Measurements from ENCODE around the gene TMEM129.

The TMEM129 gene

DNA sequence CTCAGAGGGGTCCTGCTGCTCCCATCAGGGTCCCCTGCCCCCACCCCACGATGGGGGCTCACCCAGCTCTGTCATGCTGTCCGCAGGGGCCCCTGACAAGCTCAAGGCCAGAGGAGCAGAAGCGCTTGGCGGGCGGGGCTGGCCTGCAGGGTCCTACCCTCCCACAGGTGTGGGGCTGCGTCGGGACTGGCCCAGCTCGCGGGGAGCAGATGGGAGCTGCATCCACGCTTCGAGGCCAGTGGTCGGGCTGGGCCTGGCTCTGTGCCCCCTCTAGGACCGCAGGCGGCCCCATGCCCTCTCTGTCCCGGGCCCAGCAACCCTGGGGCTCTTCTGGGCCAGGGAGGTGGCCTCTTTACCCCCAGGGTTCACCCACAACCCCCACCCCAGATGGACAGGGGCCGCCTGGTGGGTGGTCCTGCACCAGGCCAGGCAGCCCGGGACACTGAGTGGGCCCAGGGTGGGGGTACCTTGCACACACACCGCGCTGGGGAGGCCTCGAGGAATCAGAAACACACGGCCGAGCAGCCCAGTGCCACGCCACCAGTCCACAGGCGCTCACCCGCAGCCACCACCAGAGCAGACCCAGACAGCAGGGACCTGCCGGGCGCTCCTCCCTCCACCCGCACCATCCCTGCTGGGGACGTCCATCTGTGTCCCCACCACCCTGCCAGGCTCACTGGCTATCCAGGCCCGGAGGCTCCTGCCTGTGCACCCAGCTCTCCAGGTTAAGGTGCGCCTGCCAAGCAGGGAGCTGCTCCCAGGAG is 30.2 kb upstream of the TMEM129 start:
- Histone ChIP-seq H3K27ac (ENCODE audit: low read depth, low read length) (no peak overlapping the region), H3K36me3 (ENCODE audit: control insufficient read depth in 1 of 2, insufficient read depth in 2 of 2, low read length in 2 of 2) (no peaks in the 10 kb centered on the region), H3K4me3 (ENCODE audit: low read depth in 1 of 2, low read length in 2 of 2) (no peak overlapping the region), H3K9ac (ENCODE audit: low read depth in 1 of 2, low read length in 2 of 2) (no peak overlapping the region), H3K9me3 (ENCODE audit: control insufficient read depth in 1 of 2, low read length in 2 of 2) (no peaks in the 10 kb centered on the region), H3K27me3 (ENCODE audit: control insufficient read depth in 1 of 2, insufficient read depth in 2 of 2, low read length in 2 of 2) (no peaks in the 10 kb centered on the region), H3K4me1 (ENCODE audit: control insufficient read depth in 1 of 2, insufficient read depth in 2 of 2, low read length in 2 of 2) (peaks cover 10 to 17% of the 10 kb centered on the region in 2 donors)

DNA sequence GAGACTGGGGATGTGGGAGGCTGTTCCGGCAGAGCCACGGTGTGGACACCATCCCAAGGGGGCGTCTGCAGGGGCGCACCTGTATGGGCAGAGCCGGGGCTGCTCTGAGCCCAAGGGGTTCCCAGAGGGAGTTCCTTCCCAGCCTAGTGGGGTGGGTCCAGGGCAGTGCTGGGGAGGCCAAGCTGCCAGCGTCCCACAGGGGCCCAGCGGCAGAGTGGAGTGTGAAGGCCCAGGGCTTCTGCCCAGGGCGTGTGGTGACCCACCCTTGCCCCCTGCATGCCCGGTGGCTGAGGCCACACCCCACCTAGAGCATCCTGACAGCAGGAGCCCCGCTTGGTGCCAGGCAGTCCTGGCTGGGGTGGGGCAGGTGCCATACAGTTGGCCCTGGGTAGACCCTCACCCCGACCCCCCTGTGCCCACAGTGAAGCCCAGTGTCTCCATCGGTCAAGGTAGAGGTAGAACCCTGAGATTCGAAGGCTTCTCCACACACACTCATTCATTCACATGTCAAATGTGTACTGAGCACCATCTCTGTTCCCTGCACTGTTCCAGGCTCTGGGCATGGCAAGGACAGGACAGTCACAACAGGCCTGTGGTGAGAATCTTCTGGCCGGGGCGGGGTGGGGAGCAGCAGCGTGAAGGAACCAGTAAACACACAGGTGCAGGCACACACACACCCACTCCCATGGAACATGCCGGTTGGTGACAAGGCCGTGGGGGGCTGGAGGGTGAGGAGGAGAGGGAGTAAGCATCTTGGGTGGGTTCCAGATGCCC is 29.4 kb upstream of the TMEM129 start:
- H3K9ac ChIP-seq (ENCODE audit: low read depth in 1 of 2, low read length in 2 of 2), result no peak overlapping the region
- peaks cover 10 to 17% of the 10 kb centered on the region in 2 donors for H3K4me1 ChIP-seq (ENCODE audit: control insufficient read depth in 1 of 2, insufficient read depth in 2 of 2, low read length in 2 of 2)
- no peak overlapping the region for H3K27ac ChIP-seq (ENCODE audit: low read depth, low read length)
- no peaks in the 10 kb centered on the region for H3K9me3 ChIP-seq (ENCODE audit: control insufficient read depth in 1 of 2, low read length in 2 of 2)
- no peak overlapping the region for H3K4me3 ChIP-seq (ENCODE audit: low read depth in 1 of 2, low read length in 2 of 2)
- no peaks in the 10 kb centered on the region for H3K36me3 ChIP-seq (ENCODE audit: control insufficient read depth in 1 of 2, insufficient read depth in 2 of 2, low read length in 2 of 2)
- no peaks in the 10 kb centered on the region for H3K27me3 ChIP-seq (ENCODE audit: control insufficient read depth in 1 of 2, insufficient read depth in 2 of 2, low read length in 2 of 2)

DNA sequence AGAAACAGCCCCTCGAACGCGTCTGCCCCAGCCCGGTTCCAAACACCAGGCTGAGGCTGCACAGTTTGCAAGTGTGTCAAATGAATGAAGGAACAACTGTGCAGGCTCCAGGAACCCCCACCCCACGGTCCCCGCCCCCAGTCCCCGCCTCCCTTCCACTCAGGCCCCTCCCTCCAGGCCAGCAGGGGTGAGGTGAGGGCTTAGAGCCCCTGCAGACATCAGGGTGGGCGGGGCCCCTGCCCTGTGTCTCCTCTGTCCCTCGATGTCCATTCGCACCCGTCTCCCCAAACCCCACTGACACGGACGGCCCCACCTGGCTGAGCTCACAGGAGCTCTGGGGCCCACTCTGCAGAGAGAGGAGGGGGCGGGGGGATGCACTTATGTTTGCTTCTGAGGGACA is 28.7 kb upstream of the TMEM129 start:
- Histone ChIP-seq H3K4me3 (ENCODE audit: low read depth in 1 of 2, low read length in 2 of 2) (no peak overlapping the region), H3K9me3 (ENCODE audit: control insufficient read depth in 1 of 2, low read length in 2 of 2) (no peaks in the 10 kb centered on the region), H3K27ac (ENCODE audit: low read depth, low read length) (no peak overlapping the region), H3K4me1 (ENCODE audit: control insufficient read depth in 1 of 2, insufficient read depth in 2 of 2, low read length in 2 of 2) (peaks cover 10 to 17% of the 10 kb centered on the region in 2 donors), H3K27me3 (ENCODE audit: control insufficient read depth in 1 of 2, insufficient read depth in 2 of 2, low read length in 2 of 2) (no peaks in the 10 kb centered on the region), H3K9ac (ENCODE audit: low read depth in 1 of 2, low read length in 2 of 2) (no peak overlapping the region), H3K36me3 (ENCODE audit: control insufficient read depth in 1 of 2, insufficient read depth in 2 of 2, low read length in 2 of 2) (peaks cover 0 to 4% of the 10 kb centered on the region in 2 donors)

DNA sequence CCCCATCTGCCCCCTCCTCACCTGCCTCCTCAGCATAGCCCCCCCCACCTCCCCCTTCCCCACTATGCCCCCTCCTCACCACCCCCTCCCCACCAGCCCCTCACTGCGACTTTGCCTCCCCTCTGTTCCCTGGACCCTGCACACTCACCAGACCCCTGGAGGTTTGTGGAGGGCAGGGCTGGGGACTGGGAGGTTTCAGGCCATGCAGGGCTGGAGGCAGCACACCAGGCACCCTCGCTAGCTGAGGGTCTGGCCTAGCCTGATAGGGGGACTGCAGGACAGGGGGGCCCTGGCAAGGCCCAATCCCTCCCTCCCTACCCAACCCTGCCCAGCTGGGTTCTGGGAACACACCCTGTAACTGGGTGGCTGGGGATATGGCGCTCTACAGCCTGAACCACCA is 28.2 kb upstream of the TMEM129 start:
- no peak overlapping the region for H3K9ac ChIP-seq (ENCODE audit: low read depth in 1 of 2, low read length in 2 of 2)
- no peak overlapping the region for H3K27ac ChIP-seq (ENCODE audit: low read depth, low read length)
- H3K9me3 ChIP-seq (ENCODE audit: control insufficient read depth in 1 of 2, low read length in 2 of 2), result no peaks in the 10 kb centered on the region
- no peak overlapping the region for H3K4me3 ChIP-seq (ENCODE audit: low read depth in 1 of 2, low read length in 2 of 2)
- no peaks in the 10 kb centered on the region for H3K27me3 ChIP-seq (ENCODE audit: control insufficient read depth in 1 of 2, insufficient read depth in 2 of 2, low read length in 2 of 2)
- H3K36me3 ChIP-seq (ENCODE audit: control insufficient read depth in 1 of 2, insufficient read depth in 2 of 2, low read length in 2 of 2), result peaks cover under 1 to 4% of the 10 kb centered on the region in 2 donors
- H3K4me1 ChIP-seq (ENCODE audit: control insufficient read depth in 1 of 2, insufficient read depth in 2 of 2, low read length in 2 of 2), result peaks cover 10 to 17% of the 10 kb centered on the region in 2 donors

DNA sequence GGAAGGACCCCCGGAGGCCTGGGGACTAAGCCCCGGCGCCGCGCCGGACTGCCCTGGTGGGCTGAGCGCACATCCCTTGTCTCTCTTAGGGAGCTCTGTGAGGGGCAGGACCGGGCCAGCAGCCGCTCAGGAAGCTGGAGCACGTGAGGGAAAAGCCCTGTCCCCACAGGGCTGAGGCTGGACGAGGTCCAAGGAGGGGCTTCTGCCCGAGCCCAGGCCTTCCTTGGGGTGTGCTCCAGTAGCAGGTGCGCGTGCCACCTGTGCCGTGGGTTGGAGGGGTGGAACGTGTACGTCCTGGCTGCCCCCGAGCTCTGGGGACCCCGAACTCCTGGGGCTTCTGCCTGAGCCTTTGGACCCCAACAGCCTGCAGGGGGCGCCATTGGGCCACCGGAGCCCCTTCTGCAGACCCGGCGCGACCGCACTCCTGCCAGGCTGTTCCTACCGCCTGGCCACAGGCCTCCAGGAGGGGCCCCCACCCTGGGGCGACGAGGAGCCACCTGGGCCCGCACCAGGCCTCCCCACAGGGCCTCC is 27.4 kb upstream of the TMEM129 start:
- H3K4me3 ChIP-seq (ENCODE audit: low read depth in 1 of 2, low read length in 2 of 2), result no peak overlapping the region
- no peak overlapping the region for H3K9ac ChIP-seq (ENCODE audit: low read depth in 1 of 2, low read length in 2 of 2)
- H3K4me1 ChIP-seq (ENCODE audit: control insufficient read depth in 1 of 2, insufficient read depth in 2 of 2, low read length in 2 of 2), result peaks cover 10 to 17% of the 10 kb centered on the region in 2 donors
- H3K27me3 ChIP-seq (ENCODE audit: control insufficient read depth in 1 of 2, insufficient read depth in 2 of 2, low read length in 2 of 2), result no peaks in the 10 kb centered on the region
- H3K27ac ChIP-seq (ENCODE audit: low read depth, low read length), result no peak overlapping the region
- no peaks in the 10 kb centered on the region for H3K9me3 ChIP-seq (ENCODE audit: control insufficient read depth in 1 of 2, low read length in 2 of 2)
- H3K36me3 ChIP-seq (ENCODE audit: control insufficient read depth in 1 of 2, insufficient read depth in 2 of 2, low read length in 2 of 2), result peaks cover 7 to 9% of the 10 kb centered on the region in 2 donors

DNA sequence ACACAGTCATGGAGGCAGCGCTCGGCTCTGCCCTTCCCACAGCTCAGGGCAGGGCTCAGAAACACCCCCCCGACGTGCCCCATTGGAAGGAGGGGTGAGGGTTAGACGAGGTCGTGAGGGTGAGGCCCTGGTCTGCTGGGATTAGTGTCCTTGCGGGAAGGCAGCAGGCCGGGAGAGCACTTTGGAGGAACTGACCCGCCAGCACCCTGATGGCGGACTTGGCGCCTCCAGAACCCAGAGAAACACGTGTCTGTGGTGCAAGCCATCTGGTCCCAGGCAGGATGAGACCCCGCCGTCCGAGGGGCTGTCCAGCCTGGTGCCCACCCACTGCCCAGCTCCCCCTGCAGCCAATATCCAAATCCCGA is 26.5 kb upstream of the TMEM129 start:
- H3K9me3 ChIP-seq (ENCODE audit: control insufficient read depth in 1 of 2, low read length in 2 of 2), result no peaks in the 10 kb centered on the region
- peaks cover 10 to 13% of the 10 kb centered on the region in 2 donors for H3K4me1 ChIP-seq (ENCODE audit: control insufficient read depth in 1 of 2, insufficient read depth in 2 of 2, low read length in 2 of 2)
- no peak overlapping the region for H3K27ac ChIP-seq (ENCODE audit: low read depth, low read length)
- no peaks in the 10 kb centered on the region for H3K27me3 ChIP-seq (ENCODE audit: control insufficient read depth in 1 of 2, insufficient read depth in 2 of 2, low read length in 2 of 2)
- H3K4me3 ChIP-seq (ENCODE audit: low read depth in 1 of 2, low read length in 2 of 2), result no peak overlapping the region
- H3K36me3 ChIP-seq (ENCODE audit: control insufficient read depth in 1 of 2, insufficient read depth in 2 of 2, low read length in 2 of 2), result peaks cover 9 to 10% of the 10 kb centered on the region in 2 donors
- H3K9ac ChIP-seq (ENCODE audit: low read depth in 1 of 2, low read length in 2 of 2), result no peak overlapping the region

DNA sequence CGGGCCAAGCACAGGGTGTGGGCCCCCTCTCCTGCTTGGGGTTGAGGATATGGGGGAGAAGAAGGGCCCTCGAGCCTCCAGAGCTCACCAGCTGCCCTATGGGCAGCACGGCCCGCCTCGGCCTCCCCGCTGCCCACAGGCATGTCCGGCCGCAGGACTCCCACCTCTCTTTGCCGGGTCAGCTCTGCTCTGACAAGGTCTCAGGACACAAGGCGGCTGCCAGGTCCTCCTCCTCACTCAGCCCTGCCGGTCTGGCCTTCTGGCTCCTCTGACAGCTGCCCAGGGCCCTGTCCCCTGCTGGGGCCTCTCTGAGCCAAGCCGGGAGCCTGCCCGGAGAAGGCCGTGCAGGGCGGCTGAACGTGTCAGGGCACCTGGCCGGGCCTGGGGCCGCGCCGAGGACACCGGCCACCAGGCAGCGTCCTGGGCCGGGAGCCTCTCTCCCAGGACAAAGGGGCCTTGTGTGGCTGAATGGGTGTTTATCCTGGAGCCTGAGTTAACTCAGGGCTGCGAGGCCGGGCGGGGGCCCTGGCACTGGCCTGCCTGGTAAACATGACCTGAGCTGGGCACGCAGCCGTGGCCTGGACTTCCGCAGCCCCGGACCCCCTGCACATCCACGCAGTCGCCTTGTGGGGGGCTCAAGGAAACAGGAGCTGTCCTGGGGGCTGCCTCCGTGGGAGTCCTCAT is 25.9 kb upstream of the TMEM129 start:
- peaks cover 6 to 8% of the 10 kb centered on the region in 2 donors for H3K4me1 ChIP-seq (ENCODE audit: control insufficient read depth in 1 of 2, insufficient read depth in 2 of 2, low read length in 2 of 2)
- peaks cover 9 to 12% of the 10 kb centered on the region in 2 donors for H3K36me3 ChIP-seq (ENCODE audit: control insufficient read depth in 1 of 2, insufficient read depth in 2 of 2, low read length in 2 of 2)
- no peaks in the 10 kb centered on the region for H3K9me3 ChIP-seq (ENCODE audit: control insufficient read depth in 1 of 2, low read length in 2 of 2)
- no peak overlapping the region for H3K9ac ChIP-seq (ENCODE audit: low read depth in 1 of 2, low read length in 2 of 2)
- no peak overlapping the region for H3K4me3 ChIP-seq (ENCODE audit: low read depth in 1 of 2, low read length in 2 of 2)
- no peak overlapping the region for H3K27ac ChIP-seq (ENCODE audit: low read depth, low read length)
- no peaks in the 10 kb centered on the region for H3K27me3 ChIP-seq (ENCODE audit: control insufficient read depth in 1 of 2, insufficient read depth in 2 of 2, low read length in 2 of 2)

DNA sequence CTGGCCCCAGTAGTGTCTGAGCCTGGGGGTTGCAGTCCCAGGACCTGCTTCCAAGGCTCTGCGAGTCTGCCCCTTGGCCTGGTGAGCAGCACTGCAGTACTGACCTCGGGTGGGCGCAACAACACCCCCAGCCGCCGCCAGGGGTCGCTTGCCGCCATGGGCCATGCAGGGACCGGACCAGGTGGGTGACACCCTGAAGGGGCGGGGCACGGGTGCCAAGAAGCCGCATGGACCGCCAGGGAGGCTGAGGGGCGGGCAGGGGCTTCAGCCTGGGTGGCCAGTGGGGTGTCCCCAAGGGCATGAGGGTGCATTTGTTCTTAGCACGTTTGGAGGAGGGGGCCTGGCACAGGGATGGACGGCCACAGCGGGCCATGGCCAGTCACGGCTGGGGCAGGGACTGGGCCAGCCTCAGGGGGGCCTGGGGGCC is 25.2 kb upstream of the TMEM129 start:
- H3K4me1 ChIP-seq (ENCODE audit: control insufficient read depth in 1 of 2, insufficient read depth in 2 of 2, low read length in 2 of 2), result peaks cover 3% of the 10 kb centered on the region in 2 donors
- no peak overlapping the region for H3K27ac ChIP-seq (ENCODE audit: low read depth, low read length)
- no peaks in the 10 kb centered on the region for H3K27me3 ChIP-seq (ENCODE audit: control insufficient read depth in 1 of 2, insufficient read depth in 2 of 2, low read length in 2 of 2)
- H3K9ac ChIP-seq (ENCODE audit: low read depth in 1 of 2, low read length in 2 of 2), result no peak overlapping the region
- H3K9me3 ChIP-seq (ENCODE audit: control insufficient read depth in 1 of 2, low read length in 2 of 2), result no peaks in the 10 kb centered on the region
- H3K4me3 ChIP-seq (ENCODE audit: low read depth in 1 of 2, low read length in 2 of 2), result no peak overlapping the region
- peaks cover 14 to 20% of the 10 kb centered on the region in 2 donors for H3K36me3 ChIP-seq (ENCODE audit: control insufficient read depth in 1 of 2, insufficient read depth in 2 of 2, low read length in 2 of 2)

DNA sequence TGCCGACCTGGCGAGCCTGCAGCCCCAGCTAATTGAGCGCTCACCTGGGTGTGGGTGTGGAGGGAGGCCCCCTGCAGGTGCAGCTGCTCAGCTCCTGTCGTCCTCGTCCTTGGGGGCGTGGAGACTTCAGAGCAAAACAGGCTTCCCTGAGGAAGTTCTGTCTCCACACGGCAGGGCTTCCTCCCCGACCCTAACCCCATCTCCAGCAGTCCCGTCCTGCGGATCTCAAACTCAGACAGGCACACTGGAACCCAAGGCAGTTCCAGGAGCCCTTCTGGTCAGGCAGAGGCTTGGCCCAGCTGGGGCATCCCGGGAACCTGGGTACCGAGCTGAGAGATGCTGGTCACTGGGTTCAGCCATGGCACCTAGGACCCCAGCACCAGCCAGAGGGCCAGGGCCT is 24.6 kb upstream of the TMEM129 start:
- Histone ChIP-seq H3K27ac (ENCODE audit: low read depth, low read length) (no peak overlapping the region), H3K9ac (ENCODE audit: low read depth in 1 of 2, low read length in 2 of 2) (no peak overlapping the region), H3K36me3 (ENCODE audit: control insufficient read depth in 1 of 2, insufficient read depth in 2 of 2, low read length in 2 of 2) (peaks cover 20 to 26% of the 10 kb centered on the region in 2 donors), H3K9me3 (ENCODE audit: control insufficient read depth in 1 of 2, low read length in 2 of 2) (no peaks in the 10 kb centered on the region), H3K4me3 (ENCODE audit: low read depth in 1 of 2, low read length in 2 of 2) (no peak overlapping the region), H3K4me1 (ENCODE audit: control insufficient read depth in 1 of 2, insufficient read depth in 2 of 2, low read length in 2 of 2) (peaks cover 3% of the 10 kb centered on the region in 2 donors), H3K27me3 (ENCODE audit: control insufficient read depth in 1 of 2, insufficient read depth in 2 of 2, low read length in 2 of 2) (no peaks in the 10 kb centered on the region)

DNA sequence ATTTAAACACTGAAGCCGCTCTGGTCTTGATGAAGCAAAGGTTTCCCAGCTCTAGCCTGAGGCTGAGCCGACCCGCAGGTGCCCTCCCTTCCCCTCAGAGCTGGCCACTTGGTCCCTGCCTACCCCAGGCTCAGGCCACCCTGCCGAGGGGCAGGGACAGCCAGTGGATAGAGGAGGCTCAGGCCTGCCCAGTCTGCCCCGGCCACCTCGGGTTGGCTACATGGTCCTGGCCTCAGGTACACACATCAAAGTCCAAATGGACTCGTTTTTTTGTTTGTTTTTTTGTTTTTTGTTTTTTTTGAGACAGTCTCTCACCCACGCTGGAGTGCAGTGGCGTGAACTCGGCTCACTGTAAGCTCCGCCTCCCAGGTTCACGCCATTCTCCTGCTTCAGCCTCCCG is 24.0 kb upstream of the TMEM129 start:
- Histone ChIP-seq H3K27me3 (ENCODE audit: control insufficient read depth in 1 of 2, insufficient read depth in 2 of 2, low read length in 2 of 2) (no peaks in the 10 kb centered on the region), H3K9me3 (ENCODE audit: control insufficient read depth in 1 of 2, low read length in 2 of 2) (no peaks in the 10 kb centered on the region), H3K9ac (ENCODE audit: low read depth in 1 of 2, low read length in 2 of 2) (no peak overlapping the region), H3K4me3 (ENCODE audit: low read depth in 1 of 2, low read length in 2 of 2) (no peak overlapping the region), H3K27ac (ENCODE audit: low read depth, low read length) (no peak overlapping the region), H3K4me1 (ENCODE audit: control insufficient read depth in 1 of 2, insufficient read depth in 2 of 2, low read length in 2 of 2) (peaks cover 3% of the 10 kb centered on the region in 2 donors), H3K36me3 (ENCODE audit: control insufficient read depth in 1 of 2, insufficient read depth in 2 of 2, low read length in 2 of 2) (peaks cover 20 to 31% of the 10 kb centered on the region in 2 donors)

Data from duodenal mucosa (tissue), 2 donors.